ENCODE data around the gene FIGNL2. TPM values are rescaled to one million over a fixed set of nuclear protein-coding genes. Genes with fewer than 3 reads are reported as not detected.
A peak's percentile ranks its signal among the peaks of the same experiment; 100 is the strongest.

The FIGNL2 gene
- total RNA-seq, 1 donor from 2014 or later: 4.0 TPM

DNA sequence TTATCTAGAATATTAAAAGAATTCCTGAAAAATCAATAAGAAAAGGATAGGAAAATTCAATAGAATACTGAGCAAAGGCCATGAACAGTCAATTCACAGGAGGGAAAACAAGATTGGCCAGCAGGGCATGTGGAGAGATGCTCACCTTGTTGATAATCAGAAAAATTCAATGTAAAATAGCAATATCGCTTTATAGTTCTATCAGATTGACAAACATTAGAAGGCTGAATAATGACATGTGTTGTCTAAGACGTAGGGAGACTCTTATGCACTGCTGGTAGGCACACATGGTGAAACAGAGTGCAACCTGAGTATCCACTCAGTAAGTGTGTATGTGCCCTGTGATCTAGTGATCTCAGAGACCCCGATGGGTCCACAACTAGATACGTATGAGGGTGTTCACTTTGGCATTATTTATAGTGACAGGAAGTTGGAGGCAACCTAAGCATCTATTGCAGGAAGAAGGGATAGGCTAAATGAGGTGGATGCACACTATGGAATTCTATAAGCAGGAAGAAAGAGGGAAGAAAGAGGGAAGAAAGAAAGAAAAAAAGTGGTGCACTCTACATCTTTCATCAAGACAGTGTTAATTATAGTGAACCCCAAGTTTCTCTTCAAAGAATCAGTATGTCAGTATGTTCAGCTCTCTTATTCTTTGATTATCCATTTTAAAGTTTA is 35.6 kb upstream of the FIGNL2 start:
- DNase-seq (ENCODE audit: low spot score): no peak
- no peak for ATAC-seq
- intact Hi-C loops (cut with DNase I): no loop called here

DNA sequence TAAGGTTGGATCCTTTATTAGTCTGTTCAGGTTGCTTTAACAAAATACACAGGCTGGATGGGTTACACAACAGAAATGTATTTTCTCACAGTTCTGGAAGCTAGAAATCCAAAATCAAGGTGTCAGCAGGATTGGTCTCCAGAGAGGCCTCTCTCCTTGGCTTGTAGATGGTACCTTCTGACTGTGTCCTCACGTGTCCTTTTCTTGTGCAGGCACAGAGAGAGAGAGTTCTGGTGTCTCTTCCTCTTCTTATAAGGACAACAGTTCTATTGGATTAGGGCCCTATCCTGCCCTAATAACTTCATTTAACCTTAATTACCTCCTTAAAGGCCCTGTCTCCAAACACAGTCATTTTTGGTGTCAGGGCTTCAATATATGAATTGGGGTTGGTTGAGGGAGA is 34.8 kb upstream of the FIGNL2 start:
- ATAC-seq: no peak
- DNase-seq (ENCODE audit: low spot score): no peak
- intact Hi-C loops (cut with DNase I): no loop called here

DNA sequence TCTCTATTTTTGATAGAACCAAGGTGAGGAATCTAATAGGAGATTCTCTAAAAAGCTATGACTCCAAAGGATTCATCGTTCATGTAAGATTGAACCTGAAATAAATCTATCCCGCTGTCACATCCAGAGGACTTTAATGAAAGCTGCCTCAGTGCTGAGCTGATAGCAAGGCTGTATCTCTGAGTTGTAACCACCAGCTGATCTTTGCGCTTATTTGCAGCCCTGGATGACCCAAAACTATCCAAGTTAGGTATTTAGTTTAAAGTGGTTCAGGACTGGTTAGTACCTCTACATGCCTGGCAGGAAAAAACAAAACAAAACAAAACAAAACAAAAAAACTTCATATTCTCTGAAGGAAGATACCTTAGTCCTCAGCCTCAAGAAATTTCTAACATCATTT is 30.6 kb upstream of the FIGNL2 start:
- no peak for DNase-seq (ENCODE audit: low spot score)
- intact Hi-C loops (cut with DNase I): no loop called here
- no peak for ATAC-seq

DNA sequence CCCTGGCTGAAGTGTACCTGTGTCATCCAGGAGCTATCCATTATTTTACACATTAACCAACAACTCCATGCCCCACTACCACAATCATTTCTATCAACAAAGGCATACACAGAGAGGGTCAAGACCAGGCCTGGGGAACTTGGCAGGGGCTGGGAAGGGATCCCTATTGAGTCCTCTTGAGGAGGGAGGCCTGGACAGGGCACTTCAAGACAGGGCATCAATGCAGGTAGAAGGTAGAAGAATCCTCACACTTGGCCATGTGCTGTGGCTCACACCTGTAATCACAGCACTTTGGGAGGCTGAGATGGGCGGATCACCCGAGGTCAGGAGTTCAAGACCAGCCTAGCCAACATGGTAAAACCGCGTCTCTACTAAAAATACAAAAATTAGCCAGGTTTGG is 26.0 kb upstream of the FIGNL2 start:
- intact Hi-C loops (cut with DNase I): no loop called here
- ATAC-seq (no peak), DNase-seq (ENCODE audit: low spot score) (peak; percentile 54)

DNA sequence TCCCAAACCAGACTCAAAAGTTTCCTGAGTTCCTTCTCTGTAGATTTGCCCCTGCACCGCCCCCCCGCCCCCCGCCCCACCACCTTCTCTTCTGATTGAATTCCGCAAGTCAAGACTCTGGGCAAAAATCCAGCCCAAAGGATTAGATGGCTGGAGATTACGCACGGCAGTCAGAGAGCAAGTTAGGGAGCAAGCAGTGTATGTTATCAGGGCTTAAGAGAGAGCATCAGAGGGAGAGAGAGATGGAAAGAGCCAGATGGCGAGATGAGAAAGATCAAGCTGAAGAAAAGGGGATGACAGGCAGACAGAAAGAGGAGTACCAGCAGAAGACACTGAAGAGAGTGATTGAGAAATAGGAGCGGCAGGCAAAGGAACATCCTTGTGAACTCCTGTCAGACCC is 25.5 kb upstream of the FIGNL2 start:
- ATAC-seq (no peak), DNase-seq (ENCODE audit: low spot score) (peak; percentile 22)
- intact Hi-C loops (cut with DNase I): no loop called here

DNA sequence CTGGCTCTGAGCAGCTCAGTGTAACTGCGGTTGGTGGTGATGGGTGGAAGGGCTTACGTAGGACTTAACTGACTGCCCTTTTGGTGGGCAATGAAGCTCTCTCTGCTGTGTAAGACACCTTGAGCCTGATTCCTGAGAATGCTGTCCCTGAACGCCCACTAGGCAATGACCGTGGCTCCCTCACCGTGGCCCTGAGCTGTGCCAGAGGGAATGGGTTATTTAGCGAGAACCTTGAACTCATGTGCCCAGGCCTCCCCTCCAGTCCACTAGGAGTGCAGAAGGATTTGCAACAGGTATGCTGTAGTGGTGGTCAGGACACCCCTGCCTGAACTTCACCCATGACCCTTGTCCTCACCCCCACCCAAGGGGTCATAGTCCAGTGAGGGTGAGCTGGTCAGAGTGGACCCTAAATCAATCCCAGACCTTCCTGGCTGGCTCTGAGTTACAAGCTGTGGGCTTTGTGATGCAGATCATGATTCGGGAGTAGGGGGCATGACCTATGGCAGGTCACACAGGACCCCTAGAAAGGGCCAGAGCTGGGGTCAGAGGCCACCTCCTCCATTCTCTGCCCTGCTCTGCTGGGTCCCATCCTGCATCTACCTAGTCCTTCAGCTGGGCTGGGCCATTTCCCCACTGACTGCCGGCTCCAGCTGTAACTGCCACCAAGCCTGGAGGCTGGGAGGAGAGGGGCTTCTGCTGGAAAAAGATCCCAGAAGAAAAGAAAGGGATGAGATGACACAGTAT is 24.9 kb upstream of the FIGNL2 start:
- no peak for ATAC-seq
- intact Hi-C loops (cut with DNase I): no loop called here
- no peak for DNase-seq (ENCODE audit: low spot score)

DNA sequence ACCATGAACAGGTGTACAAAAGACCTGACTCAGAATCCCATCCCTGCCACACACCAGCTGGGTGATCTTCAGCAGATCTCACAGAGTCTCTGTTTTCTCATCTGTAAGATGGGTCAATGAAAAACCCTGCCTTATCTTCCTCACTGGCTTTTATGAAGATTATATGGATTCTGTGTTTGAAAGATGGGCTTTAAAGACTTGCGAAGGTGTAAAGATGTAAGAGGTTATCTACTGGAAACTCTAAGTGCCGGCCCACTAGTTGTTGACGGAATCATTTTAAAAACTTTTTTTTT is 24.1 kb upstream of the FIGNL2 start:
- intact Hi-C loops (cut with DNase I): no loop called here
- no peak for ATAC-seq
- DNase-seq (ENCODE audit: low spot score): no peak

DNA sequence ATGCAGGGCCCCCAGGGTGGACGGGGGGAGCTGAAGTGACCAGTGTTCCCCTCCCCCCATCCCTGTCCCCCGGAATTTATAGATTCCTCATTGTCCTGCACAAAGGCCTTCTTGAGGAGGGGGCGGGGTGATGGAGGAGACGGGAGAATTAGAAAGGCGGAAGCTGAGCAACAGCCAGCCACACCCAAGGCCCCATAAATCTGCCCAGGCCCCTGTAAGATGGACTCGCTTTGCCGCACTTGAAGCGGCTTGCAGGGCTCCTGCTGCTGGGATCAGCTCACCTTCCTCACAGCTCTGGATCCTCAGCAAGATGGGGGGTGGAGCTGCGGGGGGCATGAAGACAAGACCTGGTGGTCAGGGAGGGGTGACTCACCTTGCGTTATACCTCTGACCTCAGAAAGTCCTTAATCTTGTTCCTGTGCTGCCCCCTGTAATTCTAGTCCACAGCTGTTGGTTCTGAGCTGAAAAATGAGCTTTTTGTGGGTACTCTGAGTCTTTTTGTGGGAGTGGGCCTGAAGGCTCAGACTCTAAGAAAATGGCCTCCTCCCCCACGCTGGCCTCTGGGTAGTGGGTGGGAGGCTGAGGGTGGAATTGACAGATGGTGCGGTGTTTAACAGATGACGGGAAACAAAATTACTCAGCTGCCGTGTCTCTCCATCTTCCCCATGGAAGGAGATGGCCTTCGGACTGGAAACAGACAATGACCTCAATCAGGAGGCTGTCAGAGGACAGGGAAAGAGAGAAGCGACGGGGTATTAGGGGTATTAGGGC is 23.6 kb upstream of the FIGNL2 start:
- DNase-seq (ENCODE audit: low spot score) (peak; percentile 36), ATAC-seq (no peak)
- intact Hi-C loops (cut with DNase I): no loop called here

DNA sequence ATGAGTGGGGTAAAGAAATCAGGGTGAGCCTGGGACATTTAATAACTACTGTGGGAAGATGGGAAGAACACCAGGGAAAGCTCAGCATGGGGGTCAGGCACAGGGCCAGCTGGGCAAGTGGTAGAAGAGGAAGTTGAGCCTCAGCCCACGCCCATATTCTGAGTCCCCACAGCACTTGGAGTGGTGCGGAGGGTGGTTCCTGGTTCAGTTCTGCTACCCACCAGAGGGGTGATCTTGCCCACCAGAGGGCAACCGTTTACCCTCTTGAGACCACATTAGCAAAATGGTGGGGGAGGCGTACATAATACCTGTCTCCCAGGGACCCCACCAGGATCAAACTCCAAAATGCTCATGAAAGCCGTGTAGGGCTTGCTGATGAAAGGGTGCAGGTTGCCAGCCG is 22.6 kb upstream of the FIGNL2 start:
- ATAC-seq: peak; percentile 32
- DNase-seq (ENCODE audit: low spot score): peak; percentile 67
- intact Hi-C loops (cut with DNase I): no loop called here

DNA sequence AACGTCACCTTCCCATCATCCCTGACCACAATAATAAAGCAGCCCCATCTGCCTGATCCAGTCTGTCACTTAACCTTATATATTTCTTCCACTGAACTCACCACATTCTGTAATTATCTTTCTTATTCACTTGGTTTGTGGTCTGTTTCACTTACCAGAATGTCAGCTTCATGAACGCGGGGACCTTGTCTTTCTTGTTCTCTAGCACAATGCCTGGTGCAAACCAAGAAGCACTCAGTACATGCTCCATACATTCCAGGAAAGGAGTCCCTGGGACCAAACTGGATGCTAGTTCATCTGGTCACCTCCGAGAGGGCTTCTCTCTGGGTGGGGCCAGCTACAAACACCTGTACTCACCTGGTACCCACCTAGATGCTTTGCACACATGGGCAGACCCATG is 22.0 kb upstream of the FIGNL2 start:
- peak; percentile 14 for DNase-seq (ENCODE audit: low spot score)
- intact Hi-C loops (cut with DNase I): no loop called here
- no peak for ATAC-seq

DNA sequence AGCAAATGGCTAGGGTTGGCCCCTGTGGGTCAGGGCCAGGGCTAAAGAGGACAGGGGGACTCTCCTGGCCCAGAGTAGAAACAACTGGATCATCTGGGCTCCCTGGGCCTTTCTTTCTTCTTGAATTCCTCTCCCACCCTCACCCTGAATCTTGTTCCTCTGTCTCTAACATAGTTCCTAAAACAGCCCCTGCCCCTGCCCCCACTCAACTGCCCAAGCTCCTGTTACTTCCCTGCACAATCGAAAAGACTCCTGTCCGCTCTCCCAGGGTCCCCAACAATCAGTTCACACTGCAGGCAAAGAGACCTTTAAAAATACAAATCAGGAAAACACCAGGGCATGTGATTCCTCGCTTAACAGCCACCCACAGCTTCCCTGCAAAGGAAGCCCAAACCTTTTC is 21.4 kb upstream of the FIGNL2 start:
- intact Hi-C loops (cut with DNase I): no loop called here
- no peak for ATAC-seq
- peak; percentile 53 for DNase-seq (ENCODE audit: low spot score)

DNA sequence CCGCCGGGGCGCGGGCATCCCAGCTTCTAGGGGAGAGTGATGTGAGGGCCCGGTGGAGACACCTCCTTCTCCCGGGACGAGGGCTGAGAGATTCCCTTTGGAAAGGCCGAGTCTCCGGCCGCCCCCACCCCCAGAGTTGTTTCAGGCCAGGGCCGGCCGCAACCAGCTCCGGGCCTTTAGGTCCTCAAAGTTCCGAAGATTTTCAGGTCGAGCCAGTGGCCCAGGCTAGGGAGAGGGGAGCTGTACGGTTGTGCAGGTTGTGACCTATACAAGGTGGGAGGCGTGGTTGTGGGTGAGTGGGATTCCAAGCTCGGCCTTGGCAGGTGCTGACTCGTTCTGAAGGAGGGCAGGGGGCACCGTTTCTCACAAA is 21.0 kb upstream of the FIGNL2 start:
- DNase-seq (ENCODE audit: low spot score) (peak; percentile 63), ATAC-seq (peak; percentile 22)
- intact Hi-C loops (cut with DNase I): no loop called here

DNA sequence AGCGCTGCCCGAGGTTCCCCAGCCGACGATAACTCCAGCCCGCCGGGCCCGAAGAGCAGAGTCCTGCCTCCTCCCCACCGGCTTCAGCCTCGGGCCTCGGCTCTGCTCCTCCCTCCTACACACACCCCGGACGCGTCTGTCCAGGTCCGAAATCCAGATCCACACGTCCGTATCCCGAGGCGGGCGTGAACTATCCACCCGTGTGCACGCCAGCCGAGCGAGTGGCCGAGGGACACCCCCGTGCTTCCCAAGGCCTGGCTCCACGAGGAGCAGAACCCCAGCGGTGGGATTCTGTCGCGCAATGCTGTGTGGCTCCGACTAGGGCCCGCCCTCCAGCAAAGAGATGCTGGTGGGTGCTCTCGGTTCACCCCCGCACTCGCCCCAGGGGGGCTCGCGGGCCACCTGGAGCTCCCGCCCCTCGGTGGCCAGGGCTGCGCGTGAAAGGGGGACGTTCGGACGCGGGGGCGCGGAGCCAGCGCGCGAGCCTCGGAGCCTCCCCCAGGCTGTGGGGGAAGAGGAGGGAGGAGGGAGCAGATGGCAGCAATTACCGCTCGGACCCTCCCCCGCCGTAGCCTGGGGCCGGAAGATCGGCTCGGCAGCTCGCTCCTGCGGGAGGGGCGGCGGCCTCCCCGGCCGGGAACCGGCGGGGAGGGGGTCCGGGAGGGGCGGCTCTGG is 20.4 kb upstream of the FIGNL2 start:
- intact Hi-C loops (cut with DNase I): no loop called here
- ATAC-seq (peak; percentile 61), DNase-seq (ENCODE audit: low spot score) (peak; percentile 68)

DNA sequence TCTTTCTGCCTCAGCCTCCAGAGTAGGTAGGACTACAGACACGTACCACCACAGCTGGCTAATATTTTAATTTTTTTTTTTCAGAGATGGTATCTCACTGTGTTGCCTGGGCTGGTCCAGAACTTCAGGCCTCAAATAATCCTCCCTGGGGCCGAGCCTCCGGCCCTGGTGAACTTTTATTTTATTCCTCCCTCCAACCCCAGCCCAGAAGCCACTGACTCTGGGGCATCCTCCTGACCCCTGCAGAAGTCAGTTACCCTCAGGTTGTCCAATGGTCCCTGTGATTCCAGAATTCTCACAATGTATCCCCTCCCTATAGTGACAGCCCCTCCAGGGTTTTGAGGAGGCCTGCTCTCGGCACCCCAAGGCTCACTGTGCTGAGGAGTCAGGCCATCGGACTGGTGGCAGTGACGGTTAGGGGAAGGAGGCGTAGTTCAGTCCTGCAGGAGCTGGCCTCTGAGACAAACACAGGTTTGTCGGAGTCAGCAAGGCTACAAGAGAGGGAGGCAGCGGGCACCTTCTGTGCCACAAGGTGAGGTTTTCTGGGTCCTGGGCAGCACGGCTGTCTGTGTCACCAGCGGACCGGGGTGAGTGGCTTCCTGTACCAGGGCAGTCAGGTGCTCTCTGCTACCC is 19.4 kb upstream of the FIGNL2 start:
- intact Hi-C loops (cut with DNase I): no loop called here
- ATAC-seq (no peak), DNase-seq (ENCODE audit: low spot score) (no peak)

DNA sequence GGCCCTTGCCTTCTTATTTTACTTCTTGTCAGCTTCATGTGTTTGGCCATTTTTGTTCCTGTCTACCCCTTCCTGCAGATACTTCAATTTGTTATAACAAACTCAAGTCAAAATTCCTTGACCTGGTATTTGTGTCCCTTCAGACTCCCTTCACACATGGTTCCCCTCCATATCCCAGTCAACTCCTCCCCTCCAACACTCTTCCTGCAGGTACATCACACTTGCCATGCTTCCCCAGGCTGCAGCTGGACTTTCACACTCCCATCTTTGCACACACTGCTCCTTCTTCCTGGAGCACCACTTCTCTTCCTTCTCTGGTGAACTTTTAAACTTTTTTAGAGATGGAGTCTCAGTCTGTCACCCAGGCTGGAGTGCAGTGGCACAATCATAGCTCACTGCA is 18.9 kb upstream of the FIGNL2 start:
- intact Hi-C loops (cut with DNase I): no loop called here
- no peak for DNase-seq (ENCODE audit: low spot score)

DNA sequence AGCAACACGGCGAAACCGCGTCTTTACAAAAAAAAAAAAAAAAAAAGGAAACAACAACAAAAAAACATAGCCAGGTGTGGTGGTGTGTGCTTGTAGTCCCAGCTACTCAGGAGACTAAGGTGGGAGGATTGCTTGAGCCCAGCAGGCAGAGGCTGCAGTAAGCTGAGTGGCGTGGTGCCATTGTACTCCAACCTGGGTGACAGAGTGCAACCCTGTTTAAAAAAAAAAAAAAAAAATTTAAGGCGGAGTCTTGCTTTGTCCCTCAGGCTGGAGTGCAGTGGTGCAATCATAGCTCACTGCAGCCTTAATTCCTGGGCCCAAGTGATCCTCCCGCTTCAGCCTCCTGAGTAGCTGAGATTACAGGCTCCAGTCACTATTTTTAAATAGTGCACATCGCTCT is 18.2 kb upstream of the FIGNL2 start:
- no peak for DNase-seq (ENCODE audit: low spot score)

More for the DNA sequence above, 18.9 kb upstream of the FIGNL2 start:
- ATAC-seq: no peak

DNA sequence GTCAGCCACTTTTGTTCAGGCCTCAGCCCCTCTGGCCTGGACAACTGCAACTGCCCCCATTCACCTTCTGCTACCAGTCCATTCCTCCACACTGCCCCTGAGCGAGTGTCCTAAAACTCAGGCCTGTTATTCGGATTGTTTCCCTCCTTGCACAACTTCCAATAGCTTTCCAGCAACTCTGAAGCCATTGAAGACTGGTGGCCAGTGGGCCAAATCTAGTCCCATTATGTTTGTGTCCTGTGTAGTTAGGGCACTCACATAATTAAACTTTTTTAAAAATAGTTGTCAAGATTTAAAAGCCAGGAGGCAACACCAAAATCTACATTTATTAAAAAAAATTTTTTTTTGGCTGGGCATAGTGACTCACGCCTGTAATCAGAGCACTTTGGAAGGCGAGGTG is 17.8 kb upstream of the FIGNL2 start:
- intact Hi-C loops (cut with DNase I): no loop called here
- no peak for DNase-seq (ENCODE audit: low spot score)

More for the DNA sequence above, 18.2 kb upstream of the FIGNL2 start:
- ATAC-seq: no peak
- intact Hi-C loops (cut with DNase I): no loop called here

DNA sequence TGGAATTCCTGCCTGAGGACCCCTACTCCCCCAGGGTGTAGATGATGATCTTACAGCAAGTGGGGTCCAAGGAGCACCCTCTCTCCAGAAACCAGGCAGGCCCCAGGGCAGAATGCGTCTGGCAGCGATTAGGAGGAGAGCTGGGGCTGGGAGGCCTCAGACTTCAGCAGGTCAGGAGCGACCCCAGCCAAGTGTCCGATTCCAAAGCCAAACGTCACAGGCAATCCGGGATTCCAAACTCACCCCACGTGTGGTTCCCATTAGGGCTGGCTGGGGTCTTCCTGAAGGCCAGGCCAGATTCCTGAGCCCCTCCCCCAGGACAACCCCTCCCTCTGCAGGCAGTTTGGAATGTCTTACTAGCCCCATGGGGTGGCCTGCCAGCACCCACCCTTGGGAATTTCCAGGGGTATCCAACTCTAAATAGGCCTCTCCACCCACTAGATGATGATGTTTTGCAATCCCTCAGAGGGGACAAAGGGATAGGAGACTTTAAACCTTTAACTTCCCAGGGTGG is 17.3 kb upstream of the FIGNL2 start:
- no peak for ATAC-seq
- intact Hi-C loops (cut with DNase I): no loop called here
- peak; percentile 59 for DNase-seq (ENCODE audit: low spot score)

More for the DNA sequence above, 17.8 kb upstream of the FIGNL2 start:
- ATAC-seq: no peak
